Mucosa of descending colon (tissue), 3 donors: ENCODE data around the gene GSTM3. TPM values are rescaled to one million over a fixed set of nuclear protein-coding genes. Genes with fewer than 3 reads are reported as not detected.

Experiments
- ATAC-seq: fragments of 200-7000 bp; cut with Tn5 transposase; one replicate; pipeline ENCODE4 v1.9.1; 2020; ENCODE audit warnings: mild to moderate bottlenecking, moderate library complexity
- DNase-seq, 3 donors: peaks; one replicate each; pipeline ENCODE4 v3.0.0-alpha.2; 2020
- H3K36me3 ChIP-seq: fragments of 200-600 bp; one replicate; pipeline ENCODE4 v1.8.0; 2021; ENCODE audit warnings: low read depth, mild to moderate bottlenecking
- H3K4me1 ChIP-seq: fragments of 200-600 bp; one replicate; pipeline ENCODE4 v1.8.0; 2021; ENCODE audit warnings: low read depth, mild to moderate bottlenecking
- H3K4me3 ChIP-seq: fragments of 200-600 bp; one replicate; pipeline ENCODE4 v1.8.0; 2021; ENCODE audit warnings: mild to moderate bottlenecking
- H3K9me3 ChIP-seq: fragments of 200-600 bp; one replicate; pipeline ENCODE4 v1.8.0; 2021; ENCODE audit warnings: mild to moderate bottlenecking
- intact Hi-C, 2 donors: fragments of 100-400 bp; cut with DNase I in 1 of 2; cut with micrococcal nuclease in 1 of 2; formaldehyde crosslinking; loops; one replicate each; pipeline versions ENCODE4 v1.11.0 to v1.11.1; 2022; cut with DNase I, micrococcal nuclease
- total RNA-seq, 3 donors: library from RNA; stranded (reverse); fragmentation: NEBNext Ultra II Directional in 2 of 3; extraction: Animal tissue kit (Norgen Biotek cat#: 25700) in 2 of 3; gene quantifications; one replicate each; pipeline versions ENCODE4 v1.2.1 to v1.2.4, GENCODE V29; 2021 to 2023
- TF ChIP-seq, protein P1 (sequence below): fragments of 200-600 bp; IDR thresholded peaks from one replicate; pipeline ENCODE4 v1.8.0; 2022; ENCODE audit warnings: antibody characterized with exemption, mild to moderate bottlenecking
- donor health status: DM: no; HTN: no; CAD: no; lungs with moderate emphysema.
- donor health status: DM: no; HTN: no; CAD: no.
- donor health status: DM: no; HTN: yes; CAD: no.

Gene GSTM3
- total RNA-seq, 3 donors from 2014 or later: 4.9 to 84.8 (median 12.4) TPM

- no peak for ATAC-seq
- no peaks in the 10 kb centered on the region for H3K9me3 ChIP-seq
These were observed 14.0 kb downstream of the GSTM3 start for GRCh38 chr1:109726728-109727373.

DNA sequence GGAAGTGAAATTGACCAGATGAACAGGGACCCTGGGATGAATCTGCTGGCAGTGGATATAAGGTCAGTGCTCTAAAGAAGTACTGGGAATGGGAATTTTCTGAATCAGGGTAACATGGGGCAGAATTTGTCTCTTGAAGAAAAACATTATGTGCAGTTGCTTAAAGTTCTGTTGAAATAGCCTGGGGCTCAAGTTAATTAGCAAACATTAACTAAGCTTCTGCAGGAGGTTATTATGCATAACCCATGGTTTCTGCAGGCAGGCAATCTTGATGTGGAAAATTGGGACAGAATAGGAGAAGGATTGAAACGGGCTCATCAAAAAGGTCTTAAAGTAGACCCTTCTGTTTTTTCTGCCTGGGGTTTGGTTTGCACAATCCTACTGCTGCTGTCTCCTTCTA, 14.8 kb downstream of the GSTM3 start:
- ATAC-seq: no peak
- H3K36me3 ChIP-seq: no peaks in the 10 kb centered on the region
- intact Hi-C loops: no loop called here
- DNase-seq: no peak
- no peaks in the 10 kb centered on the region for H3K9me3 ChIP-seq
- no peak overlapping the region for H3K4me3 ChIP-seq
- H3K4me1 ChIP-seq: no peaks in the 10 kb centered on the region
- TF ChIP-seq, protein P1, sequence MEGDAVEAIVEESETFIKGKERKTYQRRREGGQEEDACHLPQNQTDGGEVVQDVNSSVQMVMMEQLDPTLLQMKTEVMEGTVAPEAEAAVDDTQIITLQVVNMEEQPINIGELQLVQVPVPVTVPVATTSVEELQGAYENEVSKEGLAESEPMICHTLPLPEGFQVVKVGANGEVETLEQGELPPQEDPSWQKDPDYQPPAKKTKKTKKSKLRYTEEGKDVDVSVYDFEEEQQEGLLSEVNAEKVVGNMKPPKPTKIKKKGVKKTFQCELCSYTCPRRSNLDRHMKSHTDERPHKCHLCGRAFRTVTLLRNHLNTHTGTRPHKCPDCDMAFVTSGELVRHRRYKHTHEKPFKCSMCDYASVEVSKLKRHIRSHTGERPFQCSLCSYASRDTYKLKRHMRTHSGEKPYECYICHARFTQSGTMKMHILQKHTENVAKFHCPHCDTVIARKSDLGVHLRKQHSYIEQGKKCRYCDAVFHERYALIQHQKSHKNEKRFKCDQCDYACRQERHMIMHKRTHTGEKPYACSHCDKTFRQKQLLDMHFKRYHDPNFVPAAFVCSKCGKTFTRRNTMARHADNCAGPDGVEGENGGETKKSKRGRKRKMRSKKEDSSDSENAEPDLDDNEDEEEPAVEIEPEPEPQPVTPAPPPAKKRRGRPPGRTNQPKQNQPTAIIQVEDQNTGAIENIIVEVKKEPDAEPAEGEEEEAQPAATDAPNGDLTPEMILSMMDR: no peak

More at GRCh38 chr1:109726728-109727373, 14.0 kb downstream of the GSTM3 start:
- DNase-seq: no peak
- TF ChIP-seq, protein P1: no peak
- H3K4me1 ChIP-seq: peaks cover 5% of the 10 kb centered on the region
- no peak overlapping the region for H3K4me3 ChIP-seq
- H3K36me3 ChIP-seq: no peaks in the 10 kb centered on the region
- intact Hi-C loops: no loop called here

GRCh38 chr1:109725510-109725909, 15.3 kb downstream of the GSTM3 start:
- H3K4me3 ChIP-seq: no peak overlapping the region
- H3K36me3 ChIP-seq: no peaks in the 10 kb centered on the region
- ATAC-seq: no peak

GRCh38 chr1:109724933-109725332, 15.9 kb downstream of the GSTM3 start:
- DNase-seq (no peak), ATAC-seq (no peak)
- Histone ChIP-seq H3K9me3 (no peaks in the 10 kb centered on the region), H3K36me3 (no peaks in the 10 kb centered on the region), H3K4me3 (no peak overlapping the region), H3K4me1 (no peaks in the 10 kb centered on the region)
- intact Hi-C loops: no loop called here
- TF ChIP-seq, protein P1: no peak

More at GRCh38 chr1:109725510-109725909, 15.3 kb downstream of the GSTM3 start:
- Histone ChIP-seq H3K9me3 (no peaks in the 10 kb centered on the region), H3K4me1 (no peaks in the 10 kb centered on the region)
- DNase-seq: no peak
- TF ChIP-seq, protein P1: no peak
- intact Hi-C loops: no loop called here

DNA sequence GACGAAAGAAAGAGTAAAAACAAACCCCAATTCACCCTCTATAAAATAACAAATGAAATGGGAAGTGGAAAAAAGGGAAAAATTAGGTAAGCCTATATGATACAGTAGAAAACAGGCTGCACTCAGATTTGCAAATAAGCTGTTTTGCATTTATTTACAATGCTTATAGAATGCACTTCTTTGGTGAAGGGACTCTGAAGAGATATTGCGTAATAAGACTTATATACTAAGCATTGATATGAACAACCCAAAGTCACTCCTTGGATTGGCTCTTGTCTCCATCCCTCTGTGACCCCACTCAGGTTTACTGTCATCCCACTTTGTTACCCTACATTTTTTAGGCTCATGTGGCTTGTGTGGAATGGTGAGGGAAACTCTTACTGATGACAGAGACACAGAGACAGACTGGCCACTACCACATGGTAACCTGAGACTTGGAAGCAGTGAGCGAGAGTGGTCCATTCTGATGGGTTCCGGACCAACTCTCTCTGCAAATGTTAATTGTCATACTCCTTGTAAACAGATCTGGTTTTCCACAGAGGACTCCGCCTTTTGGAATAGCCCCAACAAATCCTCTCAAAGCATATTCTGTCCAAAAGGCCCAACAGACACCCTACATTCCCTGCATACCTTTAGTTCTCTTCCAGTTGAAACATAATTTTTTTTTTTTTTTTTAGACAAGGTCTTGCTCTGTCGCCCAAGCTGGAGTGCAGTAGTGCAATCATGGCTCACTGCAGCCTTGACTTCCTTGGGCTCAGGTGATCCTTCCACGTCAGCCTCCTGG, 17.7 kb downstream of the GSTM3 start:
- Histone ChIP-seq H3K9me3 (no peaks in the 10 kb centered on the region), H3K4me1 (peaks cover 4% of the 10 kb centered on the region), H3K4me3 (no peak overlapping the region), H3K36me3 (no peaks in the 10 kb centered on the region)
- ATAC-seq (no peak), DNase-seq (no peak)
- TF ChIP-seq, protein P1: no peak
- intact Hi-C loops: no loop called here
